ENCODE data around the gene ZKSCAN1.
A peak's percentile ranks its signal among the peaks of the same experiment; 100 is the strongest.

ZKSCAN1 gene

GRCh38 chr7:100082978-100083377, 67.6 kb downstream of the ZKSCAN1 start:
- DNase-seq = no peak

DNA sequence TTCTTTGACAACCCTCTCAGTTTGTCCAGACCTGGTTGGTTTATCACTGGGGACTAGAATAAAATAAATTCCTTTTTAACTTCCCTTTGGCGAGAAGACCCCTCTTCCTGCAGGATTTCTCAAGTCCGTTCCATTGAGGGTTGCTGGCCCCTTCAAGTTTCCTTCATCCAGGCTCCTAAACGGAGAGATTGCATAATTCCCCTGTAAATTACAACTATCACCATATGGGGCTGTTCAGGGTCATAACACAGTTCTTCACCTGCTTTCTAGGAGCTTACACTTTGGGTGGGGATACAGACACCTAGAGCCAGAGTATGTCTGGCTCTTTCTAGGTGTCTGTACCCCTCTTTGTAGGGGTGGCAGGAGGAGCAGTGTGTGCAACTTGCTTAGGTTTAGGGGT, 70.1 kb downstream of the ZKSCAN1 start:
- DNase-seq = no peak

DNA sequence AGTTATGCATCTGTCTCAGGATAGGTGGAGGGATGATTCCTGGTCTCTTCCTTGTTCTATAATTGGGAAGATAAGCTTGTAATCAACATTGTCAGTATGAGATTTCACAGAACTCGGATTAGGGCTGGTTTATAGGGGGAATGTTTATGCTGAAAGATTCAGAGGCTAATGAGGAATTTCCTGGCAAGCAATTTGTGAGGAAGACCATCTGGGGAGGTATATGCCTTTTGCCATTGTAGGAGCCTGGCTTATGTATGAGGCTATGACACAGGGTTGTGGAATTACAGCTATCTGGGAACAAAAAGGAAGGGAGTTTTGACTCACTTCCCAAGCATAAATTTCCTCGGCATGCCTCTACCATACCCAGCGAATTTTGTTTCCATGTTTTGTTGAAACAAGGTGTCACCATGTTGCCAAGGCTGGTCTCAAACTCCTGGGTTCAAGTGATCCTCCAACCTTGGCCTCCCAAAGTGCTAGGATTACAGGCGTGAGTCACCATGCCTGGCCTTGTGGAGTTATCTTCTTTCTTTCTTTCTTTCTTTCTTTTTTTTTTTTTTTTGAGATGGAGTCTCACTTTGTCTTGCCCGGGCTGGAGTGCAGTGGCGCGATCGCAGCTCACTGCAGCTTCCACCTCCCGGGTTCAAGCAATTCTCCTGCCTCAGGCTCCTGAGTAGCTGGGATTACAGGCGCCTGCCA, 71.8 kb downstream of the ZKSCAN1 start:
- DNase-seq = no peak

GRCh38 chr7:100088095-100088620, 72.8 kb downstream of the ZKSCAN1 start:
- DNase-seq = no peak

DNA sequence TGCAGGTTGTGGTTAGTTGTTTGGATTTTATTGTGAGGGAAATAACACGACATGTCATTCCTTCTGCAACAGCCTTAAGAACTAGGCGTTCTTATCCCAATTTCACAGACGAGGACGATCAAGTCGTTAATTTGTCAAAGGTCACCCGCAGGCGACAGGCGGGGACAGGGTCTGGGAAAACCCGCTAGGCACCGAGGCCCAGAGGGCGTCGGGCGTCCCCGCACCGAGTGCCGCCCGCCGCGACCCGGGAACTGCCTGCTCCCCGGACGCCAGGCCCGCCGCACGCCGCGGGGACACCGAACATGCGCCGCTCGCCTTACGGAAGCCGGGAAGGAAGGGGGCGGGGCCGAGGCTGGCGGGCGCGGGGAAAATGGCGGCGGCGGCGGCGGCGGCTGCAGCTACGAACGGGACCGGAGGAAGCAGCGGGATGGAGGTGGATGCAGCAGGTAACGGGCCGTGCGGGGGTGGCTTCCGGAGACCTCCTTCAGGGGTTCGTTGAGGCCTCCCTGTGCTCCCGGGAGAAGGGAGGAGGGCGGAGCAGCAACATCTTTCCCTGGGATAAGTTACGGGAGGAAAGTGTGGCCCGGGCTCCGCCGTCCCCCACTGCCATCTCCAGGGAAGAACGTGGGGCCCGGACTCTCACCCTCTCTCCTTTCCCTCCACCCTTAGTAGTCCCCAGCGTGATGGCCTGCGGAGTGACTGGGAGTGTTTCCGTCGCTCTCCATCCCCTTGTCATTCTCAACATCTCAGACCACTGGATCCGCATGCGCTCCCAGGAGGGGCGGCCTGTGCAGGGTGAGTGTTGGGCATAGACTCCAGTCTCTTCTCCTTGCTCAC, 73.4 kb downstream of the ZKSCAN1 start, which contains the start of gene COPS6:
COPS6 (plus strand) TSS at position 349 of the 837 bp plus-strand sequence; CDS start at position 371, 22 bp downstream.
- peak; percentile 81 for DNase-seq

- no peak for DNase-seq
Observed at GRCh38 chr7:100089458-100090196, 74.2 kb downstream of the ZKSCAN1 start.

GRCh38 chr7:100090527-100091410, 75.4 kb downstream of the ZKSCAN1 start:
- DNase-seq = no peak
